Measurements from ENCODE around the gene ID2. TPM values are rescaled to one million over a fixed set of nuclear protein-coding genes. Genes with fewer than 3 reads are reported as not detected.

ID2 gene
- total and polyA plus RNA-seq, 2 of the 13 experiments (the other 11 are each of a cell fraction or from before 2014, with no cell fraction given), result 214 to 719 TPM

GRCh38 chr2:8677646-8678592 lies 3.9 kb upstream of the ID2 start (continued):
- TF ChIP-seq MLX (CRISPR knock-in tag; IDR thresholded peaks at IDR 0.05) (no peak), ZNF30 (CRISPR knock-in tag; IDR thresholded peaks at IDR 0.05) (no peak), RXRB (CRISPR knock-in tag; IDR thresholded peaks at IDR 0.05; ENCODE audit: borderline replicate concordance) (no peak), ELF3 (CRISPR knock-in tag; IDR thresholded peaks at IDR 0.05) (no peak), ZSCAN5A (CRISPR knock-in tag; IDR thresholded peaks at IDR 0.05; ENCODE audit: borderline replicate concordance) (0 out of 2 replicates have a peak, but pooled peaks have one; percentile 20), MYPOP (CRISPR knock-in tag; IDR thresholded peaks at IDR 0.05) (peak; percentile 74), ZFP90 (CRISPR knock-in tag; IDR thresholded peaks at IDR 0.05; ENCODE audit: borderline replicate concordance) (peak; percentile 44; the same call in 1 of the 2 replicates), PHF21A (CRISPR knock-in tag; IDR thresholded peaks at IDR 0.05) (0 out of 2 replicates have a peak, but pooled peaks have one; percentile 8), HIVEP1 (CRISPR knock-in tag; IDR thresholded peaks at IDR 0.05) (0 out of 2 replicates have a peak, but pooled peaks have one; percentile 52), LBX2 (CRISPR knock-in tag; IDR thresholded peaks at IDR 0.05; ENCODE audit: borderline replicate concordance) (no peak), MEIS2 (CRISPR knock-in tag; IDR thresholded peaks at IDR 0.05) (no peak; the same call in 1 of the 2 replicates), RXRA (CRISPR knock-in tag; IDR thresholded peaks at IDR 0.05) (0 out of 2 replicates have a peak, but pooled peaks have one; percentile 31), ZNF891 (CRISPR knock-in tag; IDR thresholded peaks at IDR 0.05) (no peak), POLR2G (IDR thresholded peaks at IDR 0.05; ENCODE audit: low read depth, low read length) (0 out of 2 replicates have a peak, but pooled peaks have one; percentile 23), ZFP82 (CRISPR knock-in tag; IDR thresholded peaks at IDR 0.05; ENCODE audit: borderline replicate concordance) (no peak), NFE2L2 (IDR thresholded peaks at IDR 0.05; ENCODE audit: low read length) (no peak), TGIF2 (CRISPR knock-in tag; IDR thresholded peaks at IDR 0.05) (0 out of 2 replicates have a peak, but pooled peaks have one; percentile 17), ZNF253 (CRISPR knock-in tag; IDR thresholded peaks at IDR 0.05; ENCODE audit: borderline replicate concordance) (0 out of 2 replicates have a peak, but pooled peaks have one; percentile 57), AHDC1 (CRISPR knock-in tag; IDR thresholded peaks at IDR 0.05; ENCODE audit: borderline replicate concordance) (0 out of 2 replicates have a peak, but pooled peaks have one; percentile 35)

Measured in HepG2 (cell line).